LNCAP (cell line): ENCODE measurements around the gene ADGRF5.

ENCODE experiments used
- CTCF ChIP-seq: fragments of 450-650 bp; IDR thresholded peaks from 2 replicates; pipeline ENCODE4 v1.5.1; 2017; ENCODE audit warnings: mild to moderate bottlenecking

Gene ADGRF5, protein sequence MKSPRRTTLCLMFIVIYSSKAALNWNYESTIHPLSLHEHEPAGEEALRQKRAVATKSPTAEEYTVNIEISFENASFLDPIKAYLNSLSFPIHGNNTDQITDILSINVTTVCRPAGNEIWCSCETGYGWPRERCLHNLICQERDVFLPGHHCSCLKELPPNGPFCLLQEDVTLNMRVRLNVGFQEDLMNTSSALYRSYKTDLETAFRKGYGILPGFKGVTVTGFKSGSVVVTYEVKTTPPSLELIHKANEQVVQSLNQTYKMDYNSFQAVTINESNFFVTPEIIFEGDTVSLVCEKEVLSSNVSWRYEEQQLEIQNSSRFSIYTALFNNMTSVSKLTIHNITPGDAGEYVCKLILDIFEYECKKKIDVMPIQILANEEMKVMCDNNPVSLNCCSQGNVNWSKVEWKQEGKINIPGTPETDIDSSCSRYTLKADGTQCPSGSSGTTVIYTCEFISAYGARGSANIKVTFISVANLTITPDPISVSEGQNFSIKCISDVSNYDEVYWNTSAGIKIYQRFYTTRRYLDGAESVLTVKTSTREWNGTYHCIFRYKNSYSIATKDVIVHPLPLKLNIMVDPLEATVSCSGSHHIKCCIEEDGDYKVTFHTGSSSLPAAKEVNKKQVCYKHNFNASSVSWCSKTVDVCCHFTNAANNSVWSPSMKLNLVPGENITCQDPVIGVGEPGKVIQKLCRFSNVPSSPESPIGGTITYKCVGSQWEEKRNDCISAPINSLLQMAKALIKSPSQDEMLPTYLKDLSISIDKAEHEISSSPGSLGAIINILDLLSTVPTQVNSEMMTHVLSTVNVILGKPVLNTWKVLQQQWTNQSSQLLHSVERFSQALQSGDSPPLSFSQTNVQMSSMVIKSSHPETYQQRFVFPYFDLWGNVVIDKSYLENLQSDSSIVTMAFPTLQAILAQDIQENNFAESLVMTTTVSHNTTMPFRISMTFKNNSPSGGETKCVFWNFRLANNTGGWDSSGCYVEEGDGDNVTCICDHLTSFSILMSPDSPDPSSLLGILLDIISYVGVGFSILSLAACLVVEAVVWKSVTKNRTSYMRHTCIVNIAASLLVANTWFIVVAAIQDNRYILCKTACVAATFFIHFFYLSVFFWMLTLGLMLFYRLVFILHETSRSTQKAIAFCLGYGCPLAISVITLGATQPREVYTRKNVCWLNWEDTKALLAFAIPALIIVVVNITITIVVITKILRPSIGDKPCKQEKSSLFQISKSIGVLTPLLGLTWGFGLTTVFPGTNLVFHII (N-terminal part only)

GRCh38 chr6:46921731-46922130 is at the start of gene ADGRF5:
Gene ADGRF5, minus strand, starts transcription at chr6:46921938. Its CDS starts 15,176 bp downstream, at chr6:46906762.
- TF ChIP-seq CTCF: no peak

- TF ChIP-seq CTCF: no peak
Observed at GRCh38 chr6:46969206-46969605, 47.5 kb upstream of the ADGRF5 start.

GRCh38 chr6:46967826-46968349 is 46.1 kb upstream of the ADGRF5 start:
- no peak for TF ChIP-seq CTCF

- no peak for TF ChIP-seq CTCF
Observed at GRCh38 chr6:46964716-46965519, 43.2 kb upstream of the ADGRF5 start.

DNA sequence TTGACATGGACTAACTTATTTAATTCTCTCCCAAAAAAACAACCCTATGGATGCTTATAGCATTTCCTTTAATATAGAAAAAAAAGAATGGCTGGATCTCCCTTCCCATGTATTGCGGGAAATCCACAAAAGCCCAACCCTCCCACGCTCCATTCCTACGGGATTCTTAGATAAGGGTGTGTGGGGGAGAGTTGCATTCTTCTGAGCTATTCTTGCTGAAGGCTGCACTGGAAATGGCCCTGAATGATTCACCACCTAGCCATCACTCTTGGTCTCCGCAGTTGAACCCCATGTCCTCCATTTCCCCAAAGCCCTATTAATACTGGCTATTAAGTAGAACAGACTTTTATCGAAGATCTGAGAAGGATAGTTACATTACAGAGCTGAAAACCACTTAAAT is 41.9 kb upstream of the ADGRF5 start:
- TF ChIP-seq CTCF: no peak

GRCh38 chr6:46963039-46963438 is 41.3 kb upstream of the ADGRF5 start:
- TF ChIP-seq CTCF: no peak
